Measurements from ENCODE around the gene OR10T2.
"Not testable (repeated sequence)": the region's sequence is repeated elsewhere in the genome, so short reads cannot be mapped to it uniquely, and the experiment has no call there.

The OR10T2 gene

GRCh38 chr1:158391099-158391498, 8.2 kb downstream of the OR10T2 start:
- H3F3A ChIP-seq (ENCODE audit: insufficient read depth, low read length), result no peaks in the 10 kb centered on the region
- TF ChIP-seq CTCF (IDR thresholded peaks at IDR 0.05; ENCODE audit: low read length), result no peak
- no peak for TF ChIP-seq EZH2 (optimal IDR thresholded peaks at IDR 0.05; ENCODE audit: low read depth, low read length)
- no peak for TF ChIP-seq EZH2phosphoT487 (IDR thresholded peaks at IDR 0.05; ENCODE audit: low read length)
- H3K4me1 ChIP-seq (ENCODE audit: low read length), result no peaks in the 10 kb centered on the region
- no peaks in the 10 kb centered on the region for H3K36me3 ChIP-seq (replicated peaks; ENCODE audit: insufficient read depth, low read length)
- H2AFZ ChIP-seq (ENCODE audit: low read length), result no peak overlapping the region
- no peak overlapping the region for H3K27ac ChIP-seq (ENCODE audit: low read length)
- H3K9me2 ChIP-seq (replicated peaks; ENCODE audit: insufficient read depth, low read length), result no peaks in the 10 kb centered on the region
- H3K27me3 ChIP-seq (replicated peaks; ENCODE audit: insufficient read depth, low read length), result no peaks in the 10 kb centered on the region
- no peak overlapping the region for H3K4me2 ChIP-seq (ENCODE audit: low read depth, low read length)
- no peak for DNase-seq
- H3K79me2 ChIP-seq (ENCODE audit: low read length), result no peaks in the 10 kb centered on the region
- H3K4me3 ChIP-seq (ENCODE audit: low read length), result no peak overlapping the region
- H3K9ac ChIP-seq (ENCODE audit: low read length), result no peak overlapping the region
- H4K20me1 ChIP-seq (ENCODE audit: insufficient read depth, low read length), result no peaks in the 10 kb centered on the region
- H3K9me3 ChIP-seq (replicated peaks; ENCODE audit: insufficient read depth, low read length), result no peaks in the 10 kb centered on the region

- no peaks in the 10 kb centered on the region for H3K4me1 ChIP-seq (ENCODE audit: low read length)
- no peaks in the 10 kb centered on the region for H3K79me2 ChIP-seq (ENCODE audit: low read length)
- no peak overlapping the region for H2AFZ ChIP-seq (ENCODE audit: low read length)
- H3F3A ChIP-seq (ENCODE audit: insufficient read depth, low read length), result no peaks in the 10 kb centered on the region
- no peak for TF ChIP-seq EZH2 (optimal IDR thresholded peaks at IDR 0.05; ENCODE audit: low read depth, low read length)
- TF ChIP-seq EZH2phosphoT487 (IDR thresholded peaks at IDR 0.05; ENCODE audit: low read length), result no peak
- TF ChIP-seq CTCF (IDR thresholded peaks at IDR 0.05; ENCODE audit: low read length), result no peak
- no peak overlapping the region for H3K9ac ChIP-seq (ENCODE audit: low read length)
- H4K20me1 ChIP-seq (ENCODE audit: insufficient read depth, low read length), result no peaks in the 10 kb centered on the region
- H3K4me3 ChIP-seq (ENCODE audit: low read length), result no peak overlapping the region
- H3K4me2 ChIP-seq (ENCODE audit: low read depth, low read length), result no peak overlapping the region
- H3K9me3 ChIP-seq (replicated peaks; ENCODE audit: insufficient read depth, low read length), result no peaks in the 10 kb centered on the region
- no peaks in the 10 kb centered on the region for H3K27me3 ChIP-seq (replicated peaks; ENCODE audit: insufficient read depth, low read length)
- no peaks in the 10 kb centered on the region for H3K36me3 ChIP-seq (replicated peaks; ENCODE audit: insufficient read depth, low read length)
- DNase-seq, result no peak
- H3K27ac ChIP-seq (ENCODE audit: low read length), result no peak overlapping the region
- H3K9me2 ChIP-seq (replicated peaks; ENCODE audit: insufficient read depth, low read length), result no peaks in the 10 kb centered on the region
Measured at GRCh38 chr1:158390331-158390730, 8.9 kb downstream of the OR10T2 start.

GRCh38 chr1:158374860-158375259, 24.4 kb downstream of the OR10T2 start:
- DNase-seq, result no peak
- no peak overlapping the region for H3K4me2 ChIP-seq (ENCODE audit: low read depth, low read length)
- no peaks in the 10 kb centered on the region for H3K9me3 ChIP-seq (replicated peaks; ENCODE audit: insufficient read depth, low read length)
- H3K4me3 ChIP-seq (ENCODE audit: low read length), result no peak overlapping the region
- no peaks in the 10 kb centered on the region for H4K20me1 ChIP-seq (ENCODE audit: insufficient read depth, low read length)
- H2AFZ ChIP-seq (ENCODE audit: low read length), result no peak overlapping the region
- no peak overlapping the region for H3K9ac ChIP-seq (ENCODE audit: low read length)
- no peak overlapping the region for H3K27ac ChIP-seq (ENCODE audit: low read length)
- no peaks in the 10 kb centered on the region for H3K27me3 ChIP-seq (replicated peaks; ENCODE audit: insufficient read depth, low read length)
- H3K4me1 ChIP-seq (ENCODE audit: low read length), result no peaks in the 10 kb centered on the region
- H3K36me3 ChIP-seq (replicated peaks; ENCODE audit: insufficient read depth, low read length), result no peaks in the 10 kb centered on the region
- H3F3A ChIP-seq (ENCODE audit: insufficient read depth, low read length), result no peaks in the 10 kb centered on the region
- no peak for TF ChIP-seq EZH2 (optimal IDR thresholded peaks at IDR 0.05; ENCODE audit: low read depth, low read length)
- no peak for TF ChIP-seq CTCF (IDR thresholded peaks at IDR 0.05; ENCODE audit: low read length)
- TF ChIP-seq EZH2phosphoT487 (IDR thresholded peaks at IDR 0.05; ENCODE audit: low read length), result no peak
- H3K79me2 ChIP-seq (ENCODE audit: low read length), result no peaks in the 10 kb centered on the region
- H3K9me2 ChIP-seq (replicated peaks; ENCODE audit: insufficient read depth, low read length), result no peaks in the 10 kb centered on the region

GRCh38 chr1:158374101-158374500, 25.2 kb downstream of the OR10T2 start:
- not testable (repeated sequence) for H4K20me1 ChIP-seq (ENCODE audit: insufficient read depth, low read length); H3K4me3 ChIP-seq (ENCODE audit: low read length); H3K4me2 ChIP-seq (ENCODE audit: low read depth, low read length); H2AFZ ChIP-seq (ENCODE audit: low read length); H3K27ac ChIP-seq (ENCODE audit: low read length); H3K9ac ChIP-seq (ENCODE audit: low read length); H3K27me3 ChIP-seq (replicated peaks; ENCODE audit: insufficient read depth, low read length); H3K9me2 ChIP-seq (replicated peaks; ENCODE audit: insufficient read depth, low read length); H3K9me3 ChIP-seq (replicated peaks; ENCODE audit: insufficient read depth, low read length); H3F3A ChIP-seq (ENCODE audit: insufficient read depth, low read length); H3K4me1 ChIP-seq (ENCODE audit: low read length); H3K36me3 ChIP-seq (replicated peaks; ENCODE audit: insufficient read depth, low read length); DNase-seq; H3K79me2 ChIP-seq (ENCODE audit: low read length)
